ENCODE measurements around the gene NUP98.

NUP98 gene

GRCh38 chr11:3709977-3710376, 87.4 kb downstream of the NUP98 start:
- no CpG with 5 or more reads among the region's 1 CpG for WGBS (ENCODE audit: extremely low coverage, insufficient coverage, insufficient read length)
- Histone ChIP-seq H3K27me3 (ENCODE audit: insufficient read depth, low read length) (no peaks in the 10 kb centered on the region), H3K23ac (ENCODE audit: low read length) (no peak overlapping the region)

GRCh38 chr11:3707176-3707575, 90.2 kb downstream of the NUP98 start:
- Histone ChIP-seq H2BK12ac (ENCODE audit: low read length) (no peak overlapping the region), H3K4ac (ENCODE audit: low read depth, low read length) (no peak overlapping the region), H3K9me3 (ENCODE audit: insufficient read depth, low read depth, low read length) (no peaks in the 10 kb centered on the region), H2AK5ac (ENCODE audit: low read length) (no peak overlapping the region), H3K79me1 (ENCODE audit: low read length) (no peaks in the 10 kb centered on the region), H3K79me2 (ENCODE audit: control insufficient read depth, insufficient read depth, low read length, poor library complexity) (no peaks in the 10 kb centered on the region), H3K27ac (ENCODE audit: low read depth, low read length) (no peak overlapping the region), H2AFZ (ENCODE audit: insufficient read depth, low read length, poor library complexity) (no peak overlapping the region), H3K23ac (ENCODE audit: low read length) (no peak overlapping the region), H3K27me3 (ENCODE audit: insufficient read depth, low read length) (no peaks in the 10 kb centered on the region), H4K8ac (ENCODE audit: low read depth, low read length) (no peak overlapping the region), H3K9ac (ENCODE audit: low read length) (no peak overlapping the region), H3K14ac (ENCODE audit: low read length) (no peak overlapping the region), H3K4me1 (ENCODE audit: control insufficient read depth in 1 of 2, insufficient read depth in 2 of 2, low read length in 2 of 2) (no peaks in the 10 kb centered on the region), H4K12ac (ENCODE audit: low read depth, low read length) (no peak overlapping the region), H3K18ac (ENCODE audit: low read length) (no peak overlapping the region), H3K36me3 (ENCODE audit: control insufficient read depth in 1 of 2, insufficient read depth in 2 of 2, low read length in 2 of 2) (peaks cover 24 to 35% of the 10 kb centered on the region in 2 experiments), H3K4me2 (ENCODE audit: low read length) (no peak overlapping the region), H2BK120ac (ENCODE audit: insufficient read depth, low read length, poor library complexity) (no peak overlapping the region), H4K91ac (ENCODE audit: low read depth, low read length) (no peak overlapping the region), H2BK5ac (ENCODE audit: low read depth, low read length, poor library complexity) (no peak overlapping the region), H3K4me3 (ENCODE audit: low read depth, low read length) (no peak overlapping the region)
- WGBS (ENCODE audit: extremely low coverage, insufficient coverage, insufficient read length): no CpG with 5 or more reads among the region's 2 CpGs
- peak in 1 of 2 donors; percentile 14 for DNase-seq

More at GRCh38 chr11:3709977-3710376, 87.4 kb downstream of the NUP98 start:
- Histone ChIP-seq H2AK5ac (ENCODE audit: low read length) (no peak overlapping the region), H3K79me2 (ENCODE audit: control insufficient read depth, insufficient read depth, low read length, poor library complexity) (no peaks in the 10 kb centered on the region), H3K9ac (ENCODE audit: low read length) (no peak overlapping the region), H4K8ac (ENCODE audit: low read depth, low read length) (no peak overlapping the region), H3K79me1 (ENCODE audit: low read length) (no peaks in the 10 kb centered on the region), H3K4me3 (ENCODE audit: low read depth, low read length) (no peak overlapping the region), H3K9me3 (ENCODE audit: insufficient read depth, low read depth, low read length) (peaks cover 1% of the 10 kb centered on the region), H2AFZ (ENCODE audit: insufficient read depth, low read length, poor library complexity) (no peak overlapping the region), H2BK12ac (ENCODE audit: low read length) (no peak overlapping the region), H3K4me2 (ENCODE audit: low read length) (no peak overlapping the region), H3K4me1 (ENCODE audit: control insufficient read depth in 1 of 2, insufficient read depth in 2 of 2, low read length in 2 of 2) (no peaks in the 10 kb centered on the region), H2BK120ac (ENCODE audit: insufficient read depth, low read length, poor library complexity) (no peak overlapping the region), H4K91ac (ENCODE audit: low read depth, low read length) (no peak overlapping the region), H3K18ac (ENCODE audit: low read length) (no peak overlapping the region), H3K4ac (ENCODE audit: low read depth, low read length) (no peak overlapping the region), H2BK5ac (ENCODE audit: low read depth, low read length, poor library complexity) (no peak overlapping the region), H3K14ac (ENCODE audit: low read length) (no peak overlapping the region), H3K36me3 (ENCODE audit: control insufficient read depth in 1 of 2, insufficient read depth in 2 of 2, low read length in 2 of 2) (peaks cover 21 to 32% of the 10 kb centered on the region in 2 experiments), H3K27ac (ENCODE audit: low read depth, low read length) (no peak overlapping the region), H4K12ac (ENCODE audit: low read depth, low read length) (no peak overlapping the region)
- DNase-seq: no peak

GRCh38 chr11:3703383-3703782, 94.0 kb downstream of the NUP98 start:
- Histone ChIP-seq H2BK120ac (ENCODE audit: insufficient read depth, low read length, poor library complexity) (no peak overlapping the region), H3K14ac (ENCODE audit: low read length) (no peak overlapping the region), H4K91ac (ENCODE audit: low read depth, low read length) (no peak overlapping the region), H3K4me3 (ENCODE audit: low read depth, low read length) (no peak overlapping the region), H3K79me1 (ENCODE audit: low read length) (no peaks in the 10 kb centered on the region), H3K27me3 (ENCODE audit: insufficient read depth, low read length) (no peaks in the 10 kb centered on the region), H4K8ac (ENCODE audit: low read depth, low read length) (no peak overlapping the region), H3K9me3 (ENCODE audit: insufficient read depth, low read depth, low read length) (no peaks in the 10 kb centered on the region), H2AK5ac (ENCODE audit: low read length) (no peak overlapping the region), H4K12ac (ENCODE audit: low read depth, low read length) (no peak overlapping the region), H3K79me2 (ENCODE audit: control insufficient read depth, insufficient read depth, low read length, poor library complexity) (no peaks in the 10 kb centered on the region), H3K23ac (ENCODE audit: low read length) (no peak overlapping the region), H3K4ac (ENCODE audit: low read depth, low read length) (no peak overlapping the region), H2BK5ac (ENCODE audit: low read depth, low read length, poor library complexity) (no peak overlapping the region), H3K4me2 (ENCODE audit: low read length) (no peak overlapping the region), H3K27ac (ENCODE audit: low read depth, low read length) (no peak overlapping the region), H3K9ac (ENCODE audit: low read length) (no peak overlapping the region), H3K36me3 (ENCODE audit: control insufficient read depth in 1 of 2, insufficient read depth in 2 of 2, low read length in 2 of 2) (peaks cover 35 to 44% of the 10 kb centered on the region in 2 experiments), H3K4me1 (ENCODE audit: control insufficient read depth in 1 of 2, insufficient read depth in 2 of 2, low read length in 2 of 2) (no peaks in the 10 kb centered on the region), H3K18ac (ENCODE audit: low read length) (no peak overlapping the region), H2BK12ac (ENCODE audit: low read length) (no peak overlapping the region), H2AFZ (ENCODE audit: insufficient read depth, low read length, poor library complexity) (no peak overlapping the region)
- WGBS (ENCODE audit: extremely low coverage, insufficient coverage, insufficient read length): no CpG with 5 or more reads among the region's 3 CpGs
- no peak for DNase-seq

GRCh38 chr11:3700910-3701309, 96.4 kb downstream of the NUP98 start:
- Histone ChIP-seq H3K27me3 (ENCODE audit: insufficient read depth, low read length) (no peaks in the 10 kb centered on the region), H3K4me2 (ENCODE audit: low read length) (no peak overlapping the region)

More at GRCh38 chr11:3700910-3701309, 96.4 kb downstream of the NUP98 start:
- H3K9ac ChIP-seq (ENCODE audit: low read length): no peak overlapping the region
- no peak overlapping the region for H3K14ac ChIP-seq (ENCODE audit: low read length)
- WGBS (ENCODE audit: extremely low coverage, insufficient coverage, insufficient read length): no CpG with 5 or more reads among the region's 2 CpGs
- no peaks in the 10 kb centered on the region for H3K4me1 ChIP-seq (ENCODE audit: control insufficient read depth in 1 of 2, insufficient read depth in 2 of 2, low read length in 2 of 2)
- H2BK120ac ChIP-seq (ENCODE audit: insufficient read depth, low read length, poor library complexity): no peak overlapping the region
- no peak for DNase-seq
- H2AK5ac ChIP-seq (ENCODE audit: low read length): no peak overlapping the region
- peaks cover 41 to 55% of the 10 kb centered on the region in 2 experiments for H3K36me3 ChIP-seq (ENCODE audit: control insufficient read depth in 1 of 2, insufficient read depth in 2 of 2, low read length in 2 of 2)
- no peaks in the 10 kb centered on the region for H3K9me3 ChIP-seq (ENCODE audit: insufficient read depth, low read depth, low read length)
- no peak overlapping the region for H3K4me3 ChIP-seq (ENCODE audit: low read depth, low read length)
- H3K23ac ChIP-seq (ENCODE audit: low read length): no peak overlapping the region
- H2AFZ ChIP-seq (ENCODE audit: insufficient read depth, low read length, poor library complexity): no peak overlapping the region
- H4K8ac ChIP-seq (ENCODE audit: low read depth, low read length): no peak overlapping the region
- H2BK5ac ChIP-seq (ENCODE audit: low read depth, low read length, poor library complexity): no peak overlapping the region
- H3K27ac ChIP-seq (ENCODE audit: low read depth, low read length): no peak overlapping the region
- H3K4ac ChIP-seq (ENCODE audit: low read depth, low read length): no peak overlapping the region
- no peaks in the 10 kb centered on the region for H3K79me2 ChIP-seq (ENCODE audit: control insufficient read depth, insufficient read depth, low read length, poor library complexity)
- no peak overlapping the region for H4K12ac ChIP-seq (ENCODE audit: low read depth, low read length)
- no peak overlapping the region for H4K91ac ChIP-seq (ENCODE audit: low read depth, low read length)
- H3K79me1 ChIP-seq (ENCODE audit: low read length): no peaks in the 10 kb centered on the region
- no peak overlapping the region for H2BK12ac ChIP-seq (ENCODE audit: low read length)
- H3K18ac ChIP-seq (ENCODE audit: low read length): no peak overlapping the region
